K562 (cell line): ENCODE measurements around the gene YBEY. TPM values are rescaled to one million over a fixed set of nuclear protein-coding genes. Genes with fewer than 3 reads are reported as not detected.

Experiments used
- CSDE1 ChIP-seq, 2 experiments: fragments of 450-650 bp; IDR thresholded peaks; 2 replicates each; pipeline ENCODE4 v1.6.1; 2016; ENCODE audit warnings: mild to moderate bottlenecking in 1 of 2
- E2F3 ChIP-seq: fragments of 250-450 bp; sonication (Bioruptor Pico); IDR thresholded peaks from 2 replicates; pipeline ENCODE4 v1.4.0; 2020; ENCODE audit warnings: mild to moderate bottlenecking
- HNRNPK ChIP-seq: fragments of 200-400 bp; formaldehyde crosslinking; IDR thresholded peaks from one replicate; pipeline ENCODE4 v1.6.1; 2018; ENCODE audit warnings: mild to moderate bottlenecking, low read depth, low read length; ENCODE audit not compliant: poor library complexity, severe bottlenecking
- MCM3 ChIP-seq: fragments of 450-650 bp; IDR thresholded peaks from 2 replicates; pipeline ENCODE4 v1.6.1; 2016
- NCOA4 ChIP-seq: fragments of 450-650 bp; IDR thresholded peaks from 2 replicates; pipeline ENCODE4 v1.6.1; 2018; ENCODE audit warnings: mild to moderate bottlenecking; ENCODE audit not compliant: partially characterized antibody
- PHF21A ChIP-seq: fragments of 450-650 bp; IDR thresholded peaks from 2 replicates; pipeline ENCODE4 v1.6.1; 2017; ENCODE audit warnings: low read depth, borderline replicate concordance
- RBBP5 ChIP-seq: fragments of 200-600 bp; sonication (generic); IDR thresholded peaks from 2 replicates; pipeline ENCODE4 v1.6.1; 2012; ENCODE audit warnings: borderline replicate concordance, mild to moderate bottlenecking, low read length, control low read depth, inconsistent platforms; ENCODE audit not compliant: insufficient read depth, poor library complexity, severe bottlenecking
- RBM39 ChIP-seq: fragments of 200-400 bp; formaldehyde crosslinking; optimal IDR thresholded peaks from 2 replicates; pipeline ENCODE3; 2018; ENCODE audit warnings: low read depth, low read length
- SAP30 ChIP-seq: fragments of 200-600 bp; sonication (generic); IDR thresholded peaks from 2 replicates; pipeline ENCODE4 v1.6.1; 2012; ENCODE audit warnings: borderline replicate concordance, low read depth, mild to moderate bottlenecking, moderate library complexity, low read length, control low read depth, inconsistent platforms; ENCODE audit not compliant: insufficient read depth, poor library complexity, severe bottlenecking
- SLC30A9 ChIP-seq: fragments of 250-450 bp; sonication (Bioruptor Pico); IDR thresholded peaks from 2 replicates; pipeline ENCODE4 v1.8.0; 2022; ENCODE audit warnings: mild to moderate bottlenecking, moderate library complexity
- TEAD1 ChIP-seq, 2 experiments: fragments of 450-650 bp in 1 of 2; sonication (generic) in 1 of 2; formaldehyde crosslinking; IDR thresholded peaks; 2 replicates each; pipeline versions ENCODE4 v1.4.0 to v1.8.0; 2020 to 2022; ENCODE audit warnings: mild to moderate bottlenecking in 2 of 2, missing genetic modification reagents in 1 of 2
- ZNF140 ChIP-seq: fragments of 250-450 bp; sonication (Bioruptor Pico); IDR thresholded peaks from 2 replicates; pipeline ENCODE4 v1.8.0; 2021; ENCODE audit warnings: moderate library complexity, mild to moderate bottlenecking, inconsistent platforms
- ZNF324 ChIP-seq: fragments of 250-450 bp; sonication (Bioruptor Pico); IDR thresholded peaks from 2 replicates; pipeline ENCODE4 v1.4.0; 2020; ENCODE audit warnings: mild to moderate bottlenecking
- ZNF583 ChIP-seq: fragments of 250-450 bp; sonication (Bioruptor Pico); IDR thresholded peaks from 2 replicates; pipeline ENCODE4 v1.4.0; 2020
- ZNF766 ChIP-seq: fragments of 200-800 bp; sonication (Bioruptor generic); conservative IDR thresholded peaks from 2 replicates; pipeline ENCODE4 v1.6.1; 2016; ENCODE audit warnings: missing genetic modification characterization, missing compliant biosample characterization
- polyA plus RNA-seq, 8 experiments: library from polyadenylated mRNA; depleted of rRNA in 4 of 8; stranded (reverse) in 5 of 8; unstranded in 3 of 8; fragments of >200 nt; fragmentation: Nextera tagmentation in 2 of 8; fragmentation: Illumina TruSeq in 1 of 8; extraction: Ambion mirVana in 2 of 8; extraction: Trizol in 1 of 8; gene quantifications; 2 replicates each; pipeline versions ENCODE4 v1.2.1 to v1.2.3, GENCODE V29; 2011 to 2014; ENCODE audit warnings: inconsistent platforms in 1 of 8, missing spikeins in 1 of 8
- total RNA-seq, 7 experiments: library from RNA; depleted of rRNA in 6 of 7; stranded (reverse); fragments of >200 nt in 6 of 7; fragmentation: Illumina TruSeq in 2 of 7; extraction: Trizol in 2 of 7; gene quantifications; 2 replicates each; pipeline versions ENCODE4 v1.2.1 to v1.2.3, GENCODE V29; 2011 to 2021; ENCODE audit warnings: low replicate concordance in 1 of 7
- TF ChIP-seq, protein P1 (sequence below): fragments of 450-650 bp; IDR thresholded peaks from 2 replicates; pipeline ENCODE4 v1.6.1; 2016; ENCODE audit warnings: mild to moderate bottlenecking
- TF ChIP-seq, protein P2 (sequence below): fragments of 250-450 bp; sonication (Bioruptor Pico); IDR thresholded peaks from 2 replicates; pipeline ENCODE4 v1.8.0; 2021; ENCODE audit warnings: mild to moderate bottlenecking, moderate library complexity

YBEY gene
- total and polyA plus RNA-seq, 9 of the 15 experiments (the other 6 are each of a cell fraction or from before 2014, with no cell fraction given), result 6.4 to 28.0 (median 12.4) TPM

DNA sequence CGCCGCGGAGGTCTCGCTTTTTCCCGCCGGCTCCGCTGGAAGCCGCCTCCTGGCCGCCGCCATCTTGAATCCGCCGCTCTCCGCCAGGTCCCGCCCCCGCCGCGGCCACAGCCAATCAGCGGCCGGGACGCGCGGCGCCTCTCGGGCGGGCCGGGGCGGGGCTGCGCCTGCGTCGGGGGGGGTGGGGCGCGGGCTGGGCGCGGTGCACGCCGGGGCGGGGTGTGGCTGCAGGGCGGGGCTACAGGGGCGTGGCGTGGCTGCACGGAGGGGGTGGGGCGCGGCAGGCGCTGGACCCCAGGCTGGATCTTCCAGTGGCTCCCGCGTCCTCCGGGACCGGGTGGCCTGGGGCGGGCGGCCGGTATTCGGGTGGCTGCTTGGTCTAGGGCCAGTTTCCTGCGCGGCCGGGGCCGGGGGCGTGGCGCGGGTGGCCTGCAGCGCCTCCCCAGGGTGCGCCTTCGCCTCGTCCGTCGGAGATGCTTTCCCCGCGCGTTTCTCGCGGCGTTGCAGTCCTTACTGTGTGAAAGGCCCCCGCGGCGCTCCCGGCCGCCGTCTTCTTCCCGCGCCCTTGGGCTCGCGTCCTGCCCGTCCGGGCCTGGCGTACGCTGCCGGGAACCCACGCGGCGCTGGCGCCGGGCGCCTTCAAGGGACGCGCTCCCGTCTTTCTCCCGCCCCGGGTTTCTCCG, 38.4 kb downstream of the YBEY start (continued):
- TF ChIP-seq ZNF583 (no peak), RBM39 (no peak), CSDE1 (IDR thresholded peaks at IDR 0.05) (no peak), TEAD1 (CRISPR knock-in tag; IDR thresholded peaks at IDR 0.05) (0 out of 4 replicates have a peak, but pooled peaks of 1 of the 2 experiments have one; percentile 38), SAP30 (peak; percentile 76), NCOA4 (no peak), HNRNPK (peak; percentile 54), ZNF140 (no peak), ZNF324 (CRISPR knock-in tag) (no peak), SLC30A9 (CRISPR knock-in tag) (no peak), MCM3 (no peak), E2F3 (CRISPR knock-in tag) (peak; percentile 63), PHF21A (no peak), ZNF766 (CRISPR knock-in tag) (peak; percentile 46; the same call in 1 of the 2 replicates), RBBP5 (peak; percentile 32)
- TF ChIP-seq, protein P1, sequence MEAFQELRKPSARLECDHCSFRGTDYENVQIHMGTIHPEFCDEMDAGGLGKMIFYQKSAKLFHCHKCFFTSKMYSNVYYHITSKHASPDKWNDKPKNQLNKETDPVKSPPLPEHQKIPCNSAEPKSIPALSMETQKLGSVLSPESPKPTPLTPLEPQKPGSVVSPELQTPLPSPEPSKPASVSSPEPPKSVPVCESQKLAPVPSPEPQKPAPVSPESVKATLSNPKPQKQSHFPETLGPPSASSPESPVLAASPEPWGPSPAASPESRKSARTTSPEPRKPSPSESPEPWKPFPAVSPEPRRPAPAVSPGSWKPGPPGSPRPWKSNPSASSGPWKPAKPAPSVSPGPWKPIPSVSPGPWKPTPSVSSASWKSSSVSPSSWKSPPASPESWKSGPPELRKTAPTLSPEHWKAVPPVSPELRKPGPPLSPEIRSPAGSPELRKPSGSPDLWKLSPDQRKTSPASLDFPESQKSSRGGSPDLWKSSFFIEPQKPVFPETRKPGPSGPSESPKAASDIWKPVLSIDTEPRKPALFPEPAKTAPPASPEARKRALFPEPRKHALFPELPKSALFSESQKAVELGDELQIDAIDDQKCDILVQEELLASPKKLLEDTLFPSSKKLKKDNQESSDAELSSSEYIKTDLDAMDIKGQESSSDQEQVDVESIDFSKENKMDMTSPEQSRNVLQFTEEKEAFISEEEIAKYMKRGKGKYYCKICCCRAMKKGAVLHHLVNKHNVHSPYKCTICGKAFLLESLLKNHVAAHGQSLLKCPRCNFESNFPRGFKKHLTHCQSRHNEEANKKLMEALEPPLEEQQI, result no peak
- TF ChIP-seq, protein P2, sequence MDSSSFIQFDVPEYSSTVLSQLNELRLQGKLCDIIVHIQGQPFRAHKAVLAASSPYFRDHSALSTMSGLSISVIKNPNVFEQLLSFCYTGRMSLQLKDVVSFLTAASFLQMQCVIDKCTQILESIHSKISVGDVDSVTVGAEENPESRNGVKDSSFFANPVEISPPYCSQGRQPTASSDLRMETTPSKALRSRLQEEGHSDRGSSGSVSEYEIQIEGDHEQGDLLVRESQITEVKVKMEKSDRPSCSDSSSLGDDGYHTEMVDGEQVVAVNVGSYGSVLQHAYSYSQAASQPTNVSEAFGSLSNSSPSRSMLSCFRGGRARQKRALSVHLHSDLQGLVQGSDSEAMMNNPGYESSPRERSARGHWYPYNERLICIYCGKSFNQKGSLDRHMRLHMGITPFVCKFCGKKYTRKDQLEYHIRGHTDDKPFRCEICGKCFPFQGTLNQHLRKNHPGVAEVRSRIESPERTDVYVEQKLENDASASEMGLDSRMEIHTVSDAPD (CRISPR knock-in tag), result no peak
